NCI-H748 (cell line): ENCODE data around the gene GRM4.

Experiments used
- DNase-seq: peaks from one replicate; lab custom pipeline; 2025; ENCODE audit not compliant: unreplicated experiment; lab: John Stamatoyannopoulos, UW

Gene GRM4

DNA sequence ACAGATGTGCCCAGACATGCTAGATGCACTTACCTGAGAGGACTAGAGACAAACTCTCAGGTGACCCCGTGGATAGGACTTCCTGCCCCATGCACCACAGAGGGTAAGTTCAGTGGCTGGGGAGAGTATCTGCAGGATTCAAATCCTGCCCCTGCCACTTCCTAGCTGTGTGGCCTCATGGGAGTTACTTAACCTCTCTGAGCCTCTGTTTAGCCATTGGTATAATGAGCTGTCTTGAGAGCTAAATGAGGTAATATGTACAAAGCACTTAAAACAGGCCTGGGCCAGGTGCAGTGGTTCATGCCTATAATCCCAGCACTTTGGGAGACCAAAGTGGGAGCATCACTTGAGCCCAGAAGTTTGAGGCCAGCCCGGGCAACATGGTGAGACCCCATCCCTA, 59.3 kb downstream of the GRM4 start:
- no peak for DNase-seq

DNA sequence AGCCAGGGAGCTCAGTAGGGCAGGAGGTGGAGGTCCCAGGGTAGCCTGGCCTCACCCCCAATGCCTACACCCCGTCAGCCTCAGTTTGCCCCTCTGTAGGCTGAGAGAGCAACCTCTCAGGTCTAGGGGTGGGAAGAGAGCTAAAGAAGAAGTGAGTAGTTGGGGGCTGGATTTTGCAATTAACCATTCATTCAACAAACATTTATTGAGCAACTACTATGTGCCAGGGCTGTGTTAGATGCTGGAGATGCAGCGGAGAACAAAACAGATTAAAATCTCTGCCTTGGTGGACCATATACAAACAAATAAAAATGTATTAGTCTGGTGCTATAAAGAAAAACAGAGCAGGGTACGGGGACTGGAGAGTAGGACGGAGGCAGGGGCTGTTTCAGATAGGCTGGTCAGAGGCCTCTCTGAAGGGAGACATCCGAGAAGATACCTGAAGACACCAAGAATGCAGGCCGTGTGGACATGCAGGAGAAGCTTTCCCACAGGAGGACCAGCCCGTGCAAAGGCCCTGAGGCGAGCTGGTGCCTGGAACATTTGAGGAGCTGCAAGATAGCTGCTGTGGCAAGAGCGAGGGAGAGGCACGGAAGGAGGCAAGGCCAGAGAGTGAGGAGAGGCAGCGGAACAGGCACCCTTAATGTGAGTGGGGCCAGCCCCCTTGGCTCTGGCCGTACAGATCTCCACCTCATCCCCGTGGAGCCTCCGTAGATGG, 60.3 kb downstream of the GRM4 start:
- DNase-seq, result no peak

DNA sequence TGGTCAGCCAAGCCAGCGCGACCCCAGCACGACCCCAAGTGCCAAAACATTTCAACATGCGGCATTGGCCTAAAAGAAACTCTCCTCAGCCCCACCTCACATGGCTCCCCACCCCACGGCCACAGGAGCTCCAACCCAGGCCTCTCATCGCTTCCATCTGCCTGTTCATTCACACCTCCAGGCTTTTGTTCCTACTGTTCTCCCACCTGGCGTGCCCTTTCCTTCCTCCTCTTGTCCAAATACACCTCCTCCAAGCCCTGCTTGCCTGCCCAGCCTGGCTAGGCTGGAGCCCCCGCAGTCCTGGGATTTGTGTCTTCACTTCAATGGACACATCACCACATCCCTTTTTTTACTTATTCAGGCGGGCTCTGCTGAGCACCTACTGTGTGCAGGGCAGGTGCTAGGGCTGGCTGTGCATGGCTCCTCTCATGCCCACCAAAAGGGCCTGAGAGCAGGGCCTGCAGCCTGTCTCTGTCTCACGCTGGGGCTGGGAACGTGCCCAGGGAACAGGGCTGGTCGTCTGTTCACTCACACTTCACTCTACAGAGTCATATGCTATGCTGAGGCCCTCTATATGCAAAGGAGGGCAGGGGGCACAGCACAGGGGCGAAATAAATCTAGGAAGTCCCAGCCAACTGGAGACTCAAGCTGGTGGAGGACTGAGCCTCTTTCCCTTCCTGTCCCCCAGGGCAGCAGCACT, 61.1 kb downstream of the GRM4 start:
- DNase-seq, result peak; percentile 22

DNA sequence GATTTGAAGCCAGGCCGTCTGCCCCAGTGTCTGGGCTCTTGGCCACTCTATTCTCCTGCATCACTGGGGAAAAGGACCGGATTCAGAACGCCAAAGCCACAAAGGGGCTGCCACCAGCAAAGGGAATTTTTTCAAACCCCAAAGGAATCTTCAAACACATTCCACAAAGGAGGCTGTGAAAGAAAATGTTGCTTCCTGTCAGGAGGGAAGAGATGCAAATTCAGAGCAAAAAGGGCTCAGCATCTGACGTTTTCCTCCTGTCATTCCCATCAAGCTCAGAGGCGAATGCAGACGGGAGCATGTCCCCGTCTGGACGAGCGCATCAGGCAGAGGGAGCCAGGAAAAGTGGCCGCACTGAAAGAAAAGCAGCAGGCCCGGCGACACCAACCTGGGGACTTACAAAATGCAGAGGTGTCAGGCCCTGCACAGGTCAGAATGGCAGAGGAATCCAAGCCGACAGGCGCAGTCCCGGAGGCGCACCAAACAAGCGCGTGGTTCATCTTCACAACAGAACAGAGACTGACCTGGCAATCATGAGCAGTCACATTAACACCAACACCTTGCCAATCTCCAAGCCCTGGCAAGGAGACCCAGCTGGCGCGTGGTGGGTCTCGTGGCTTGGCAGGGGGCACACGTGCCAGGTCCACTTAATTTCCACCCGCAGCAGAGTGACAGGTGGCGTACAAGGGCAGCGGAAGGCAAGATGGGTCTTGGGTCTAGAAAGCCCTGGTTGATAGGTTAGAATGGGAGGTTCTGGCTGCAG, 62.8 kb downstream of the GRM4 start:
- no peak for DNase-seq

DNA sequence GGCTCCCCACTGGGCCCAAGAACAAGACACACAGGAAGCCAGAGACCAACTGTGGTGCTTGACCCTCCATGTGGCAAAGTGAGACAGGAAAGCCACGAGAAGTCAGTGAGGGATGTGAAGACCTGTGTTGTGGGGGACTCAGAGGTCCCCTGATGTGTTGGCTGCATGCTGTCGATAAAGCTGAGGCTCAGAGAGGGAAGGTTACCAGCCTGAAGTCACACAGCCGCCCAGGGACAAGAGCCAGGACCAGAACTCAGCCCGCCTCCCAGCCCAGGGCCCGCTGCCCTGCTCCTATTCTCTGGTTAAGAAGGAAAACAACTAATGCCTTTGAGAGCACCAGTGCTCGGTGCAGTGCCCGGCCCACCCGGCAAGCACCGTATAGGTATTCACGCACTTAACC, 63.5 kb downstream of the GRM4 start:
- DNase-seq, result no peak

DNA sequence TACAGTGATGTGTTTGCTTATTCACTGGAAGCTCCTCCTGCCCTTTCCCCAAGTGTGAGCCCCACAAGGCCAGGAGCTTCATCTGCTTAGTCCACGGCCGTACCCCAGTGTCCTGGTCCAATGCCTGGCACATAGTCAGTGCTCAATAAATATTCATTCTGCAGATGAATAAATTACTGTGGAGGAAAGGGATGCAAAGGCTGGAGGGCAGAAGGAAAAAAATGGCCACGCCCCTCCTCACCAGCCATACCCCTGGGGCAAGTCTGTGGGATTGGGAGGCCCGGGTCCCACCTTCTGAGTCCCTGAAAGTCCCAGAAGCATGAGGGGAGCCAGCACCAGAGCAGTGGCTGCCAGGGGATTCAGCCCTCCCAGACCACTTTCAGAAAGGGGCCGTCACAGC, 65.5 kb downstream of the GRM4 start:
- no peak for DNase-seq

DNA sequence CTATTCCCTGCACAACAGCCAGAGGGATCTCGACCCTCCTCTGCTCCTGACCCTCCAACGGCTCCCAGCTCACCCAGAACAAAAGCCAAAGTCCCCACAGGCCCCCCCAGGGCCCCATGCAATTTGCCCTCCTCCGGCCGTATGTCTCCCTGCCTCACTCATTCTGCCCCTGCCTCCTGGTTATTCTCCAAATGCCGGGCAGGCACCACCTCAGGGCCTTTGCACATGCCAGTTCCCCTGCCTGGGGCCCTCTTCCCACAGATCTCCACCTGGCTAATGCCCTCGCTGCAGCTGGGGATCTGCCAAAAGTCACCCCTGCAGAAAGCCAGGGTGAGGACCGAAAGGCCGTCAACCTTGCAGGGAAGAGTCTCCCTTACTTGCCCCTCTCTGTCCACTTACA, 66.0 kb downstream of the GRM4 start:
- no peak for DNase-seq

DNA sequence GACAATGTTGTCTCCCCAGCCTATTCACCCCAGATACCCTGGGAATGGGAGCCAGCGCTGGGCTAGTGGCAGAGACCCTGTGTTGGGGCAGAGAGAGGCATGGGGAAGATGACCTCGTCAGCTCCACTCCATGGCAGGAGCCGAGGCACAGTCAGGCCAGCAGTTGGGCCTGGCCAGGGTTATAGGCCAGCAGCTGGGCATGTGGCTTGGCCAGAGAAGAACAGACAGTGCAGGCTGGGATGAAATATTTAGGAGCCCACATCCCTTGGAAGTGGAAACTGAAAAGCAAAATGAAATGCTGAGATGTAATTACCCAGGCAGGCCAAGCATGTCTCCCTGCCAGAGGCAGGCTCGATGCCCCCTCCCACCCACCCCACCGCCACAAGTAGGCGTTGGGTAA, 70.0 kb downstream of the GRM4 start:
- DNase-seq, result no peak

DNA sequence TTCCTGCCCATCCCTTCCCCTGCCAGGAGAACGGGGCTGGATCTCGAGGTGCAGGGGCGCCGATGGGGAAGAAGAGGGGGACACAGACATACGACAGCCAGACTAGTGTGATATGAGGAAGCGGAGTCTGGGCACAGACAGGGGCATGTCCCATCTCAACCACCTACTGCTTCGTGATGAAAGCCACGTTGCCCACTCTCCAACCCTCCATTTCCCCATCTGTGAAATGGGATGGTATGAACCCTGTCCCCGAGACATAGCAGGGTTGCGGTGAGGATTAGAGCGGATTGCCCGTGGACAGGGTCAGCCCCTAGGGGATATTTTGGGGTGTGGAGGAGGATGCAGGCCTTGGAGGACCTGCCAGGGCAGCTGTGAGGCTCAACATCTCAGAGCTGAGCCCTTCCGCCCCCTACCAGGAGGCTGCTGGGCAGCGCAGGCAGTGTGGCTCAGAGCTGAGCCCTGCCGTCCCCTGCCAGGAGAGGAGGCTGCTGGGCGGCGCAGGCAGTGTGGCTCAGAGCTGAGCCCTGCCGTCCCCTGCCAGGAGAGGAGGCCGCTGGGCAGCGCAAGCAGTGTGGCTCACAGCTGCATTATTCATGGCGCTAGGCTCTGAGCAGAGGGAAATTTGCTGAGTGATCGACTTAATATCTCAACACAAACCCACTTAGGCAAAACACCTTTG, 71.7 kb downstream of the GRM4 start:
- DNase-seq, result peak; percentile 50

DNA sequence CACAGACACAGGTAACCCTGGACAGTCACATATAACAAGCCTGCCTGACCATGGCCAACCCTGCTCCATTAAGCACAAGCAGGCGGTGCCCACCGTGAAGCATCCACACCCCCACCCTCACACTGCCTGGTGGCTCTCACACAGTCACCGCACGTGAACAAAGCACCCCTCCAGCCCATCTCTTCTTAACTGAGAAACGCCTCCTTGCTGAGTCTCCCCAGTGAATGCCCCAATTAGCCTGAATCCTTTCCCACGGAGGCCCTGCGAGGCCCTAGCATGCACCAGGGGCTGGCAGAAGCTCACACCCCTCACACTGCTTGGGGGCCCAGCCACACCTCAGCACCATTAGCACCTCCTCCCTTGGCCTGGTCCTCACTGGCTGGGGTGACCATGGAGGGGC, 72.3 kb downstream of the GRM4 start:
- no peak for DNase-seq

DNA sequence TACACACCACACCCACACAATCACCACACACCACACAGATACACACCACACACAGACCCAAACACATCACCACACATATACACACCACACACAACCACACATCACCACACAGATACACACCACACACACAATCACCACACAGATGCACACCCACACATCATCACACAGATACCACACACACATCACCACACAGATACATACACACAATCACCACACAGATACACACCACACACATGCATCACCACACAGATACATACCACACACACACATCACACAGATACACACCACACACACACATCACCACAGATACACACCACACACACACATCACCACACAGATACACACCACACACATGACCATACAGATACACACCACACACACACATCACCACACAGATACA, 73.2 kb downstream of the GRM4 start:
- no peak for DNase-seq

DNA sequence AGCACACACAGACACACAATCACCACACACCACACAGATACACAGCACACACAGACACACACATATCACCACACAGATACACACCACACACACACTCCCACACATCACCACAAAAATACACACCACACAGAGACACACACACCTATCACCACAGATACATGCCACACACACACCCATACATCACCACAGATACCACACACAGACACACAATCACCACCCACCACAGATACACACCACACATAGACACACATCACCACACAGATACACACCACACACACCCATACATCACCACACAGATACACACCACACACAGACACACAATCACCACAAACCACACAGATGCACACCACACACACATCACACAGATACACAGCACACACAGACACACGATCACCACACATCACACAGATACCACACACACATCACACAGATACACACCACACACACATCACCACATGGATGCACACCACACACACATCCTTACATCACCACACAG, 74.0 kb downstream of the GRM4 start:
- no peak for DNase-seq

DNA sequence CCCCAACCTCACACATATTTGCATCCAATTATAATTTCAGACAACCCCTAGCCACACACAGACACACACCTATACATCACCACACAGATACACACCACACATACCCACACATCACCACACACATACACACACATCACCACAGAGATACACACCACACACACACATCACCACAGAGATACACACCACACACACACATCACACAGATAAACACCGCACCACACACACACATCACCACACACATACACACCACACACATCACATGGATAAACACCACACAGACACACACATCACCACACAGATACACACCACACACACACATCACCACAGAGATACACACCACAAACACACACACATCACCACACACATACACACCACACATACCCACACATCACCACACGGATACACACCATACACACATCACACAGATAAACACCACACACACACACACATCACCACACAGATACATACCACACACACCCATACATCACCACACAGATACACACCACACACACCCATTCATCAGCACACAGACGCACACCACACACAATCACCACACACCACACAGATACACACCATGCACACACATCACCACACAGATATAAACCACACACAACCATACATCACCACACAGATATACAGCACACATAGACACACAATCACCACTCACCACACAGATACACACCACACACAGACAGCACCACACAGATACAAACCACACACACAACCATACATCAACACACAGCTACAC, 74.6 kb downstream of the GRM4 start:
- no peak for DNase-seq

DNA sequence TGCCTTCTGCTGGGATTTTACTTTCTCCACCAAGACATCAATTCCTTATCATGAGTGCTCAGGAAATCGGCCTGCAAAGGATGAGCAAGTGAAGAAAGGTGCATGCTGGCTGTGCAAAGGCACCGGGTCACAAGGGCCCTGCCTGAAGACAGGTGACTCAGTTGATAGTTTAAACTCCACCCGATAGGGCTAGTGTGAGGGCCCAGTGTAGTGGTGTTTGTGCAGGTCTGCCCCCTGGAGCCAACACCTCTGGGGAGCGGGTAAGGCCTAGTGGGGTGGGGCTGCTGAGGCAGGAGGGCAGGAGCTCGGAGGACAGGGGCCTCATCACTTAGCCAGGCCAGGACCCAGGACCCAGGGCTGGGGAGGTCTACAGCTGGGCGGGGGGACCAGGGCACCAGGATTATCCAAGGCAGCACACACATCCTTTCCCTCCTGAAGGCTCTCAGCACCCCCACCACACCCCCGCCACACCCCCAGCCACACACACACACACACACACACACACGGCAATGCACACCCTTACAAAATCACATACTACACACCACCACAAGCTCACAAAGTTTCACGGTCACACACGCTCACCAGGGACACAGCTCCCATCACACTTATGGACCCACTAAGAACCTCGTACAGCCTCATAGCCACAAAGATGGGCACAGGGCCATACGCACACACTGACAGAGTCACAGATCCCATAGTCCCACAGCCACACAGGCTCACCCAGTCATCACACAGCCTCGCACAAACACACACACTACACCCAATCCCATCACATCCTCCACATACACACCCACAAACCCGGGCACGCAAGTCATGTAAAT, 75.4 kb downstream of the GRM4 start:
- no peak for DNase-seq

DNA sequence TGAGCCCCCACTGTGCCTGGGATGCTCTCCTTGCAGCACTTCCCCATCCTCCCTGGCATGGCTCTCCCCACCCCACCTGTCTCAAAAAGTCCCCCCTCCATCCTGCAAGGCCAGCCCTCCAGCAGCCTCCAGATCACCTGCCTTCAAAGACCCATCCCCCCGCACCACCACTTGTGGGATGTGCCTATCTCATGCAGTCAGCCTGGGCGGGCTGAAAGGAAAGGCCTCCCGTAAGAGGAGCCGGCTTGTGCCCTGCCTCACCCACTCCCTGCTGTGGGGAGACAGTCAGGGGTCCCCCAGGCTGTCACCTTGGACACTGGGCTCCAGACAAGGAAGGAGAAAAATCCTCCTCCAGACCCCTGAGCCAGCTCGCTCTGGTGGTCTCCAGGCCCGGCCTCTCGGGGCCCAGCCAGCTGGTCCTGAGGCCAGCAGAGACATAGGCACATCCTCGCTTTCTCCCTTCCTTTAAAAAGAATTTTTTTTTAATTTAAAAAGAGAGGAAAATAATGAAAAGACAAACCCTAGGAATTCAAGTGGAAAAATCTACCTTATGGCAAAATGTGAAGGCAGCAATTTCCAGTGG, 77.3 kb downstream of the GRM4 start:
- no peak for DNase-seq

DNA sequence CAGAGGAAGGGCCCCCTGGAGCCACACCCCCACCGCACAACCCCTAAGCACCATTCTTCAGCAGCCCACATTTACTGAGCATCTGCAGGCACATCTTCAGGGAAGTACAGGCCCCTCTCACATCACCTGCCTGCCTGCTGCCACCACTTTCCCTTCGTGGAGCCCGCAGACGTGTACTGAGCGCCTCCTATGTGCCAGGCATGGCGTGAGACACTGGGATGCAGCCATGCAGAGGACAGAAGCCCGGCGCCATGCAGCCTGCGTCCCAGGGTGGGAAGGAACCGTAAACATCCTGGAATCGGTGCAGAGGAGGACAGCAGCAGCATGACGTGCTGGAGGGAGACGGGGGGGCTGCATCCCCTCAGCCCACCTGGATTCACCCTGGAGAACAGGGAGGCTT, 78.1 kb downstream of the GRM4 start:
- DNase-seq, result peak; percentile 45

DNA sequence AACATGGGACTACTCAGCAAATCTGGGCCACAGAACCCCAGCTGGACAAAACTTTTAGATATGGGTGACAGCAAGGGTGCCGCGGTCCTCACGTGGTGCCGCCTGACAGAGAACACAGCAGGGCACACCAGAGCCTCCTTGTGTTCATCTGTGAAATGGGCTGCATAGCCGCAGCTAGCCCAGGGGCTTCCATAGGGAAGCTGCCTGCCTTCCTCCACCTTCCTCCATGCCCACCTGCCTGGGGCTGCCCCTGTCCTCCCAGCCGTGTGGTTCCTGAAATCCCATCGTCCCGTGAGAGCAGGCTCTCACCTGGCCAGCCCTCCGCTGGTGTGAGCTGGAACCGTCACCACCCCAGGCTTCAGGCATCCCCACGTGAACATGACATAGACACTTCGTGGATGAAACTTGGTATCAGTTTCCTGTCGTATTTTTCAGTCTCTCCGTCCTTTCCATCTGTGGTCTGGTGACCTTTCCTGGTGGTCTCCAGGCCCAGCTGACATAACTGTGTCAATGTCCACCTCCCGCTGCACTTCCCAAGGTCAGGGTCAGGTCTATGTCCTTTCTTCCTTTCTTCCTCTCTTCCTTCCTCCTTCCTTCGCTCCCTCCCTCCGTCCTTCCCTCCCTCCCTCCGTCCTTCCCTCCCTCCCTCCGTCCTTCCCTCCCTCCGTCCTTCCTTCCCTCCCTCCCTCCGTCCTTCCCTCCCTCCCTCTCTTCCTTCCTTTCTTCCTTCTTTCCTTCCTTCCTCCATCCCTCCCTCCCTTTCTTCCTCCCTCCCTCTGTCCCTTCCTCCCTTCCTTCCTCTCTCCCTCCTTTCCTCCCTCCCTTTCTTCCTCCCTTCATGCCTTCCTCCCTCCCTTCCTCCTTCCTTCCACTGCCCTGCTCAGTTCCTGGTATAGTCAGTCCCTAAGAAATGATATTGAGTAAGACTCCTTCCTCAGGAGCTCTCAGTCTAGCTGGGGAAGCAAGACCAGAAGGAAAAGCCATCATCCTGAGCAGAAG, 78.8 kb downstream of the GRM4 start:
- no peak for DNase-seq

DNA sequence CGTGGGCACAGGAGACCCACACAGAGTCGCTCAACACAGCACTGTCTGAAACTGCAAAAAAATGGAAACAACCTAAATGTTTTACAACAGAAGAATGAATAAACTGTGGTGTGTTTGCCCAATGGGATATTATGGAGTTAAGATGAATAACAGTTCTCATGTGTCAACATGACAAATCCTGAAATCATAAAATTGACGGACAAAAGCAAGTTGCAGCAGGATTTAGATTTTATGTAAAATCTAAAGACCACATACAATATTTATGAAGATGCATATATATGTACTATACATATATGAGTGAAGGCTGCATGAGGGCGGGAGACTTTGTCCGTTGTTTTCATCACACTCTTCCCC, 79.7 kb downstream of the GRM4 start:
- DNase-seq, result no peak
